ENCODE measurements around the gene CBR3. TPM values are rescaled to one million over a fixed set of nuclear protein-coding genes. Genes with fewer than 3 reads are reported as not detected.

Gene CBR3
- total and polyA plus RNA-seq, 9 of the 15 experiments (the other 6 are each of a cell fraction or from before 2014, with no cell fraction given): not detected

- TF ChIP-seq ETV1 (tag; conservative IDR thresholded peaks at IDR 0.05; ENCODE audit: low read depth) (no peak), ZNF518B (CRISPR knock-in tag; IDR thresholded peaks at IDR 0.05) (no peak), MEF2A (IDR thresholded peaks at IDR 0.05; ENCODE audit: control insufficient read depth, low read depth, low read length) (no peak), CBFA2T2 (conservative IDR thresholded peaks at IDR 0.05) (no peak), ZKSCAN1 (IDR thresholded peaks at IDR 0.05; ENCODE audit: low read depth, low read length) (no peak), ZBTB26 (CRISPR knock-in tag; IDR thresholded peaks at IDR 0.05) (no peak), ZNF3 (CRISPR knock-in tag; IDR thresholded peaks at IDR 0.05) (no peak), ZNF668 (CRISPR knock-in tag; IDR thresholded peaks at IDR 0.05) (no peak), E2F8 (IDR thresholded peaks at IDR 0.05; ENCODE audit: low read depth, partially characterized antibody) (no peak)
Measured at GRCh38 chr21:36100971-36101641, 33.8 kb upstream of the CBR3 start (continued).

Data from K562 (cell line).